Activated CD8-positive, alpha-beta memory T cell treated with anti-CD3 and anti-CD28 coated beads for 48 hours (primary cell): ENCODE measurements around the gene STXBP4.

Experiments used
- DNase-seq, 3 experiments: peaks; one replicate each; pipeline ENCODE4 v3.0.0-alpha.2; 2020; ENCODE audit warnings: low read depth in 2 of 3, low spot score in 2 of 3

The STXBP4 gene

DNA sequence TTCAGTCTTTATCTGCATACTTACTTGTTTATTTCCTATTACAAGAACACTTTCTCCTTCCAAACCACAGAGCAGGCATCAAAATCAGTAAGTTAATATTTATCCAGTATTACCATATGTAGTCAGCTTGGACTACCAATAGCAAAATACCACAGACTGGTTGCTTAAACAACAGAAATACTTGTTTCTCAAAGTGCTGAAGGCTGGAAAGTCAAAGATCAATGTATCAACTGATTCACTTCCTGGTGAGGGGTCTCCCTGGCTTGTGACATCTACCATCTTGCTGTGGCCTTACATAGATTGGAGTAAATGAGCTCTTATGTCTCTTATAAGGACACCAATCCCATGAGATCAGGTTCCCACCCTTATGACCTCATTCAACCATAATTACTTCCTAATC lies 2.6 kb downstream of the STXBP4 start:
- no peak for DNase-seq

DNA sequence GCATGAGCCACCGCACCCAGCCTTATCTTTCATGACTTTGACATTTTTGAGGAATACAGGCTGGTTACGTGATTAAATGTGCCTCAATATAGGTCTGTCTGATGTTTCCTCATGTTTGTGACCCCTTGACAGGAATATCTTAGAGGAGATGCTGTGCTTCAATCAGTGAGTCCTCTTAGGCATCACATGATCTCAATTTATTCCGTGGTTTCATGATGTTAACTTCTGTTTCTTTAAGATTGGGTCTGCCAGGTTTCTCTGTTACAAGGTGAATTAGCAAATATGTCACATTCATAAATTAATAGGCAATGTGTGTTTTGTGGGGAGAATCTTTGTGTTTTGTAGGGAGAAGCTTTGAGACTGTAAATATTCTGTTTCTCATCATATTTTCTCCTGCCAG lies 3.3 kb downstream of the STXBP4 start:
- no peak for DNase-seq

- no peak for DNase-seq
These were observed 4.0 kb downstream of the STXBP4 start for GRCh38 chr17:54972406-54973138.

GRCh38 chr17:54974759-54975158 lies 6.2 kb downstream of the STXBP4 start:
- DNase-seq = no peak

DNA sequence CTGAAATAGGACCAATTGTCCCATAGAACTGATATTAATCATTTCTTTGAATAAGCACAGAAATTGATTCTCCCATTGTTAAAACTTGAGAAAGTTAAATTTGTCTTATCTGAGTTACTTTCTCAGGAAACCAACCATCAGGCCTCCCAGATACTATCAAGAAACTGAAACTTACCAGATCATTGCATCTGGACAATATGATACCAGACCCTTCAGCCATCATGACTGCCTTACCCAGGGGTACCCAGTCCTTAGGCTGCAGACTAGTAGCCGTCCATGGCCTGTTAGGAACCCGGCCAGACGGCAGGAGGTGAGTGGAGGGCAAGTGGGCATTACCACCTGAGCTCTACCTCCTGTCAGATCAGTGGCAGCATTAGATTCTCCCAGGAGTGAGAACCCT lies 7.8 kb downstream of the STXBP4 start:
- DNase-seq = no peak

GRCh38 chr17:54977744-54978143 lies 9.2 kb downstream of the STXBP4 start:
- no peak for DNase-seq

DNA sequence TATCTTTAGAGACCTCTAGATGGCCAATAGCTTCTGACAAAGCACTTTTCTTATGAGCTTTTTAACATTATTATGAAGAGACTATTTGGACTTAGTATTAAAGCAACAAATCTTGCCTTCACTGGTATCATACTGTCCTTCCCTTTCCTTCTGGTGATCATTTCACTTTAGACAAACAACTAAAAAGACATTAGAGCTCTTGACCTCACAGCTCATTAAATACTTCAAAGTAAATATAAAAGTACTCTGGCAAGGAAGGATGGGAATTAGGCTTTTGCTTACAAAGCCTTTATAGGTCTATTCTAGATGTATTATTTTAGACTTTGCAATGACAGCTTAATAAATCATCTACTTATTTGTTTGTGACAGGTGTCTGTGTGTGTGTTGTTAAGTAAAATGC lies 11.1 kb downstream of the STXBP4 start:
- no peak for DNase-seq

GRCh38 chr17:54980375-54980774 lies 11.8 kb downstream of the STXBP4 start:
- DNase-seq = no peak

- DNase-seq = no peak
These were observed 13.8 kb downstream of the STXBP4 start for GRCh38 chr17:54982399-54982798.

DNA sequence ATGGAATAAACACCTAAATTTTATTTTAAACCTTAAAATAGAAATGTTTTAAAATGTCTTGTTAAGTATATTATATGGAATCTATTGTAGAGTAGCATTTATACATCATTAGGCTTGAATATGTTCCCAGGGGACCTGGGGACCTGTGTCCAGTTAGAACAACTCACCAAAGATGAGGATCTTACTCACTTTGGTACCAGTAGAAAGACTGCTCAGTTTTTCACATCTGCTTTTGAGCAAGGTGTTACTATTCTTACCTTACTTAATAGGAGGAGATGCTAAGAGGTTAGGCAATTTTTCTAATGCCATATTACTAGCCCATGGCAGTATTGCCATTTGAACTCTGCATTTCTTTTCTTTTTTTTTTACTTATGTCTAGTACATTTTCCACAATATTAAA lies 14.7 kb downstream of the STXBP4 start:
- no peak for DNase-seq

DNA sequence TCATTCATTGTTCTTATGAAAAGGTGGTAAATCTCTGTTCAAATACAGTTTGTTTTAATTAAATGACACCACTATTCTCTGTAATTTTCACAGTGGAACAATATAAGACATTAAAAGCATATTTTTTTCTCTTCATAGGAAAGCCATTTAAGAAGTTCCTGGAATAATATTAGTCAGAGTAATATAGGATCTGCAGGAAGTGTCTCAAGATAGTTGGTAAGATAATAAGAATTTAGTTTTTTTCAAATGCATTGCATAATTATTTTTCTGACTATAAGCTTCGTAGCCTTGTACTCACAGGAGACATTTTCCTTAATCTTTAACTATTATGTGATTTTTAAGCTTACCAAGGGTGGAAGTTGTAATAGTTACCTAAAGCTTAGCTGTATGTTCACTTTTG lies 16.9 kb downstream of the STXBP4 start:
- DNase-seq = no peak

DNA sequence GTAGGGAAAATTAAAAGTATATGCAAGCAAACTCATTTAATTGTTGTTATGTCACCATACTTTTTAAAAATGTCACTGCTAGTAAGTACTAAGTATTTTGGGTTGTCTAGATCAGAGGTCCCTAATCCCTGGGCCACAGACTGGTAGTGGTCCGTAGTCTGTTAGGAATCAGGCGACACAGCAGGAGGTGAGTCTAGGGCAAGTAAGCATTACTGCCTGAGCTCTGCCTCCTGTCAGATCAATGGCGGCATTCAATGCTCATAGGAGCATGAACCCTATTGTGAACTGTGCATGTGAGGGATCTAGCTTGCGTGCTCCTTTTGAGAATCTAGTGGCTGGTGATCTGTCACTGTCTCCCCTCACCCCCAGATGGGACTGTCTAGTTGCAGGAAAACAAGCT lies 21.6 kb downstream of the STXBP4 start:
- DNase-seq = no peak

GRCh38 chr17:54991567-54991966 lies 23.0 kb downstream of the STXBP4 start:
- DNase-seq = no peak

GRCh38 chr17:54992797-54993639 lies 24.5 kb downstream of the STXBP4 start:
- no peak for DNase-seq

GRCh38 chr17:54996441-54996840 lies 27.9 kb downstream of the STXBP4 start:
- no peak for DNase-seq

GRCh38 chr17:55002458-55002857 lies 33.9 kb downstream of the STXBP4 start:
- DNase-seq = no peak

- DNase-seq = no peak
These were observed 35.9 kb downstream of the STXBP4 start for GRCh38 chr17:55004484-55004883.

GRCh38 chr17:55005520-55005919 lies 37.0 kb downstream of the STXBP4 start:
- no peak for DNase-seq

GRCh38 chr17:55023626-55024025 lies 55.1 kb downstream of the STXBP4 start:
- no peak for DNase-seq

GRCh38 chr17:55037828-55038227 lies 69.3 kb downstream of the STXBP4 start:
- DNase-seq = no peak

- DNase-seq = no peak
These were observed 69.7 kb downstream of the STXBP4 start for GRCh38 chr17:55038291-55038690.

GRCh38 chr17:55040611-55041010 lies 72.0 kb downstream of the STXBP4 start:
- DNase-seq = no peak

GRCh38 chr17:55053855-55054254 lies 85.3 kb downstream of the STXBP4 start:
- no peak for DNase-seq
